GM12892 (cell line): ENCODE data around the gene RPTOR.

Experiments
- POLR2A ChIP-seq: IDR thresholded peaks from 2 replicates; pipeline ENCODE4 v1.6.1; 2011; ENCODE audit warnings: low read depth, low read length, control low read depth
- POLR2AphosphoS5 ChIP-seq: IDR thresholded peaks from 2 replicates; pipeline ENCODE4 v1.6.1; 2011; ENCODE audit warnings: low read depth, low read length, control low read depth
- TAF1 ChIP-seq: IDR thresholded peaks from 2 replicates; pipeline ENCODE4 v1.6.1; 2011; ENCODE audit warnings: low read depth, mild to moderate bottlenecking, control low read depth, low read length, borderline replicate concordance

- TF ChIP-seq POLR2AphosphoS5 (no peak), POLR2A (no peak), TAF1 (no peak)
Measured at GRCh38 chr17:80904036-80904753, 359.6 kb downstream of the RPTOR start.
